Measurements from ENCODE around the gene MMAB. TPM values are rescaled to one million over a fixed set of nuclear protein-coding genes. Genes with fewer than 3 reads are reported as not detected.
"Not testable (repeated sequence)": the region's sequence is repeated elsewhere in the genome, so short reads cannot be mapped to it uniquely, and the experiment has no call there.

MMAB gene
- total and polyA plus RNA-seq, 7 donors: 12.2 to 79.6 (median 28.9) TPM

DNA sequence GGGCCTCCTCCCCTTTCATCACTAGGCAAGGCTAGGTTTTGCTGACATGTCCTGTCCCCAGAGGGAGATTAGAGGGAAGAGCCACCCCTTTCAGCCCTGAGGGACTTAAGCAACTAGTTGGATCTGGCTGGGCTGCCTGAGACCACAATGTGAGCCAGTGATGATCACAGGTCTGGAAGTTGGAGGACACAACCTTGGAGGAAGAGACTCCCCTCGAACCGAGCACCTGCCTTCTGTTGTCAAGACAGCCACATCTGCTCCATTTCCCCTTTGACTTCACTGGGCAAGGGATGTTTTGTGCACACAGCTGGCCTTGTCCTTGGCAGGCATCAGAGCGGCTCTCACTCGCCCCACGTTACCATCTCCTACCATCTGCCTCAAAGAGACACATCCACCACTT, 31.7 kb upstream of the MMAB start:
- no peak for DNase-seq
- intact Hi-C loops (cut with DNase I): no loop called here
- H3K4me3 ChIP-seq: no peak overlapping the region
- TF ChIP-seq POLR2A (IDR thresholded peaks at IDR 0.05) (no peak), POLR2AphosphoS5 (IDR thresholded peaks at IDR 0.05) (no peak), EP300 (IDR thresholded peaks at IDR 0.05) (no peak)
- TF ChIP-seq, protein P1, sequence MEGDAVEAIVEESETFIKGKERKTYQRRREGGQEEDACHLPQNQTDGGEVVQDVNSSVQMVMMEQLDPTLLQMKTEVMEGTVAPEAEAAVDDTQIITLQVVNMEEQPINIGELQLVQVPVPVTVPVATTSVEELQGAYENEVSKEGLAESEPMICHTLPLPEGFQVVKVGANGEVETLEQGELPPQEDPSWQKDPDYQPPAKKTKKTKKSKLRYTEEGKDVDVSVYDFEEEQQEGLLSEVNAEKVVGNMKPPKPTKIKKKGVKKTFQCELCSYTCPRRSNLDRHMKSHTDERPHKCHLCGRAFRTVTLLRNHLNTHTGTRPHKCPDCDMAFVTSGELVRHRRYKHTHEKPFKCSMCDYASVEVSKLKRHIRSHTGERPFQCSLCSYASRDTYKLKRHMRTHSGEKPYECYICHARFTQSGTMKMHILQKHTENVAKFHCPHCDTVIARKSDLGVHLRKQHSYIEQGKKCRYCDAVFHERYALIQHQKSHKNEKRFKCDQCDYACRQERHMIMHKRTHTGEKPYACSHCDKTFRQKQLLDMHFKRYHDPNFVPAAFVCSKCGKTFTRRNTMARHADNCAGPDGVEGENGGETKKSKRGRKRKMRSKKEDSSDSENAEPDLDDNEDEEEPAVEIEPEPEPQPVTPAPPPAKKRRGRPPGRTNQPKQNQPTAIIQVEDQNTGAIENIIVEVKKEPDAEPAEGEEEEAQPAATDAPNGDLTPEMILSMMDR (IDR thresholded peaks at IDR 0.05): no peak
- 70 to 78% methylated on average over 5 of the region's 5 CpGs for WGBS, 2 donors
- H3K27me3 ChIP-seq: peaks cover 0 to 38% (median 11%) of the 10 kb centered on the region in 3 donors
- H3K27ac ChIP-seq: no peak overlapping the region
- H3K36me3 ChIP-seq: no peaks in the 10 kb centered on the region
- H3K9me3 ChIP-seq: no peaks in the 10 kb centered on the region
- H3K4me1 ChIP-seq: peaks cover 0 to 7% (median 6%) of the 10 kb centered on the region in 4 donors

DNA sequence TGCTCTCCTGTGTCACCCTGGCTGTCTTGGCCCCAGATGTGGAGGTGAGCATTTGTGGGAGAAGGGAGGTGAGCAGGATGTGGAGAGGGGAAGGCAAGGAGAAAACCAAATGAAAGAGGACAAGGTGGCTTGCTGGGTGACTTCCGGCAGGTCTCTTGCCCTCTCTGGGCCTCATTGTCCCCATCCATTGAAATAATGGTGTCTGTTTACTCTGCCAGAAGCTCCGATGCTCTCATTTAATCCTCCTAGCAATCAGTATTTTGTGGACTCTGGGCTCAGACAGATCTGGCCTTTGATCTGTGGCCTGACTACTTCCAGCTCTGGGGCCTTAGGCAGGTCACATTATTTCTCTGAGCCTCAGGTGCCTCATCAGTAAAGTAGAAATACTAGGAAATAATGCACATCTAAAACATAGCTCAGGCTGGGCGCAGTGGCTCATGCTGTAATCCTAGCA, 30.9 kb upstream of the MMAB start:
- WGBS, 2 donors: 83 to 90% methylated on average over 3 of the region's 3 CpGs
- no peaks in the 10 kb centered on the region for H3K36me3 ChIP-seq
- H3K27ac ChIP-seq: no peak overlapping the region
- no peaks in the 10 kb centered on the region for H3K9me3 ChIP-seq
- intact Hi-C loops (cut with DNase I): no loop called here
- no peak for TF ChIP-seq POLR2A (IDR thresholded peaks at IDR 0.05)
- TF ChIP-seq EP300 (IDR thresholded peaks at IDR 0.05): no peak
- TF ChIP-seq, protein P1 (IDR thresholded peaks at IDR 0.05): no peak
- no peak for TF ChIP-seq POLR2AphosphoS5 (IDR thresholded peaks at IDR 0.05)
- no peak overlapping the region for H3K4me3 ChIP-seq
- H3K4me1 ChIP-seq: peaks cover 0 to 7% (median 6%) of the 10 kb centered on the region in 4 donors
- DNase-seq: no peak
- peaks cover 0 to 29% (median 11%) of the 10 kb centered on the region in 3 donors for H3K27me3 ChIP-seq

DNA sequence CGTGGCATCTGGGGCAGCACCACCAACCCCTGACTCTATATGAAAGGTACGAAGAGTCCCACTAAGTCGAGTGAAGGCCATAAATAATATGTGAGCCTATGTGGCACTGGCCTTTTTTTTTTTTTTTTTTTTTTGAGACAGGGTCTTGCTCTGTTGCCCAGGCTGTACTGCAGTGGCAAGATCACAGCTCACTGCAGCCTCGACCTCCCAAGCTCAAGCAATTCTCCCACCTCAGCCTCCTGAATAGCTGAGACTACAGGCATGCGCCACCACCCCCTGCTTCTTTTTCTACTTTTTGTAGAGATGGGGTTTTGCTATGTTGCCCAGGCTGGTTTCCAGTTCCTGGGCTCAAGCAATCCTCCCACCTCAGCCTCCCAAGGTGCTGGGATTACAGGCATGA, 28.8 kb upstream of the MMAB start:
- DNase-seq; H3K9me3 ChIP-seq; H3K27ac ChIP-seq; H3K36me3 ChIP-seq; H3K4me3 ChIP-seq; intact Hi-C loops (cut with DNase I): not testable (repeated sequence)
- peaks cover 0 to 20% (median 8%) of the 10 kb centered on the region in 3 donors for H3K27me3 ChIP-seq
- 87 to 89% methylated on average over 5 of the region's 5 CpGs for WGBS, 2 donors
- peaks cover 0 to 19% (median 14%) of the 10 kb centered on the region in 4 donors for H3K4me1 ChIP-seq

DNA sequence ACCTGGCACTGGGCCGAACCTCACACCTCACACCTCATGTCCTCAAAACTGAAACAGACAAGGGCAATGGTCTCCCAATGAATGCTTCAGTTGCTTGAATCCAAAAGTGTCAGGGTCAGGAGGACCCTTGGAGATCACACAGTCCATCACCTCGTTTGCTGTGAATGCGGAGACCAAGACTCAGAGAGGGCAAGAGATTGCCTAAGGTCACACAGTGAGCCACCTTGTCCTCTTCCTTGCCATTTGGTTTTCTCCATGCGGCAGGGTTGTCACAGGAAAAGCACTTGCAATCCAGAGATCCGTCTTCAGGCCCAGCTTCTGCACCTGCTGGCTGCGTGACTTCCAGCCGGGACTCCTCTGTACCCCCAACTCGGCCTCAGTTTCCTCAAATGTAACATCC, 28.3 kb upstream of the MMAB start:
- Histone ChIP-seq H3K36me3 (peaks cover 0 to 5% (median 0%) of the 10 kb centered on the region in 4 donors), H3K4me3 (no peak overlapping the region), H3K27ac (no peak overlapping the region), H3K27me3 (peaks cover 0 to 14% (median 8%) of the 10 kb centered on the region in 3 donors), H3K9me3 (no peaks in the 10 kb centered on the region), H3K4me1 (peaks cover 0 to 16% (median 12%) of the 10 kb centered on the region in 4 donors)
- TF ChIP-seq, protein P1 (IDR thresholded peaks at IDR 0.05): no peak
- TF ChIP-seq POLR2A (IDR thresholded peaks at IDR 0.05): no peak
- intact Hi-C loops (cut with DNase I): no loop called here
- WGBS, 2 donors: 93 to 94% methylated on average over 8 of the region's 8 CpGs
- DNase-seq: no peak

DNA sequence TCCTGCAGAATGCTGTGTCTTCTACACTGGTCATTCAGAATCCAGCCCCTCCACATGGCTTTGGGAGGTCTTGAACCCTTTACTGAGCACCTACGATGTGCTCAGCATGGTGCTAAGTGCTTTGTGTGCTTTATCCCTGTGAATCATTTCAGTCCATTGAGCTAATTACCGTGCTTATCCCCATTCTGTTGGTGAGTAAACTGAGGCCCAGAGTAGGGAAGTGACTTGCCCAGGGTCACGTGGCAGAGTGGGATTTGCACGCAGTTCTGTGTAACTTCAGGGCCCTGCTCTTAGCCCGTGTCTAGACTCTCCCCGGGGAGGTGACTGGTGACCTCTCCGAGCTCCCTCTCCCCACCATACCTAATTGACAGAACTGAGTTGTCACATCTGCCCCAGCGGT, 27.7 kb upstream of the MMAB start:
- no peak overlapping the region for H3K4me3 ChIP-seq
- TF ChIP-seq EP300 (IDR thresholded peaks at IDR 0.05): no peak
- no peak for TF ChIP-seq POLR2A (IDR thresholded peaks at IDR 0.05)
- TF ChIP-seq POLR2AphosphoS5 (IDR thresholded peaks at IDR 0.05): no peak
- TF ChIP-seq, protein P1 (IDR thresholded peaks at IDR 0.05): no peak
- WGBS, 2 donors: 91 to 93% methylated on average over 8 of the region's 8 CpGs
- no peaks in the 10 kb centered on the region for H3K9me3 ChIP-seq
- peaks cover 0 to 9% (median 0%) of the 10 kb centered on the region in 4 donors for H3K36me3 ChIP-seq
- H3K27ac ChIP-seq: no peak overlapping the region
- DNase-seq: no peak
- H3K4me1 ChIP-seq: peaks cover 0 to 12% (median 8%) of the 10 kb centered on the region in 4 donors
- H3K27me3 ChIP-seq: peaks cover 0 to 8% (median 4%) of the 10 kb centered on the region in 3 donors
- intact Hi-C loops (cut with DNase I): no loop called here
